DND-41 (cell line): Measurements from ENCODE around the gene CPNE4.

Experiments
- EZH2 ChIP-seq: IDR thresholded peaks from 3 replicates; pipeline ENCODE4 v1.6.1; 2012; ENCODE audit warnings: borderline replicate concordance, low read depth, mild to moderate bottlenecking, moderate library complexity, low read length, inconsistent platforms; ENCODE audit not compliant: severe bottlenecking
- TF ChIP-seq, protein P1 (sequence below): IDR thresholded peaks from 2 replicates; pipeline ENCODE4 v1.5.1; 2012; ENCODE audit warnings: borderline replicate concordance, low read length, moderate library complexity, mild to moderate bottlenecking; ENCODE audit not compliant: poor library complexity, severe bottlenecking; ENCODE audit errors: extremely low read depth

DNA sequence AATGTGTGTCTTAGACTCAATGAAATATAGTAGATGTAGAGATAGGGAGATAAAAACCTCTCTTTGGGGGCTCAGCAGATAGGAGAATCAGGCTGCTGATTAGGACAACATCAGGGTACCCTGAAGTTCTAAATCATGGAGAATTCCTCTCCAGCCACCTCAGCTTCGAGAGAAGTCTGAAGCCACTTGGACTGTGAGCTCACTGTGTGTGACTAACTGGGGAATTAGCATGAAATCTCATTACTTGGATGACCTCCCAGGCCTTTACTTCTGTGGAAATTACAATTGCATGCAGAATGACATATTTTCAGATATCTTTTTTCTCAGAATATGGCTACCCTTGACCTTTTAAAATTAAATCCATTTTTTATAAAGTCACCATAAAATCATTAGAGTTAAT lies 404.0 kb downstream of the CPNE4 start:
- TF ChIP-seq, protein P1, sequence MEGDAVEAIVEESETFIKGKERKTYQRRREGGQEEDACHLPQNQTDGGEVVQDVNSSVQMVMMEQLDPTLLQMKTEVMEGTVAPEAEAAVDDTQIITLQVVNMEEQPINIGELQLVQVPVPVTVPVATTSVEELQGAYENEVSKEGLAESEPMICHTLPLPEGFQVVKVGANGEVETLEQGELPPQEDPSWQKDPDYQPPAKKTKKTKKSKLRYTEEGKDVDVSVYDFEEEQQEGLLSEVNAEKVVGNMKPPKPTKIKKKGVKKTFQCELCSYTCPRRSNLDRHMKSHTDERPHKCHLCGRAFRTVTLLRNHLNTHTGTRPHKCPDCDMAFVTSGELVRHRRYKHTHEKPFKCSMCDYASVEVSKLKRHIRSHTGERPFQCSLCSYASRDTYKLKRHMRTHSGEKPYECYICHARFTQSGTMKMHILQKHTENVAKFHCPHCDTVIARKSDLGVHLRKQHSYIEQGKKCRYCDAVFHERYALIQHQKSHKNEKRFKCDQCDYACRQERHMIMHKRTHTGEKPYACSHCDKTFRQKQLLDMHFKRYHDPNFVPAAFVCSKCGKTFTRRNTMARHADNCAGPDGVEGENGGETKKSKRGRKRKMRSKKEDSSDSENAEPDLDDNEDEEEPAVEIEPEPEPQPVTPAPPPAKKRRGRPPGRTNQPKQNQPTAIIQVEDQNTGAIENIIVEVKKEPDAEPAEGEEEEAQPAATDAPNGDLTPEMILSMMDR, result no peak
- TF ChIP-seq EZH2, result no peak
